Mesodermal cell (in vitro differentiated cells): Measurements from ENCODE around the gene DFFA.
A peak's percentile ranks its signal among the peaks of the same experiment; 100 is the strongest.

Source experiments
- H3K27ac ChIP-seq: 2 replicates; pipeline ENCODE4 v1.7.0; 2013; ENCODE audit warnings: mild to moderate bottlenecking, low read depth, low read length, moderate library complexity; ENCODE audit not compliant: severe bottlenecking
- H3K36me3 ChIP-seq: 2 replicates; pipeline ENCODE4 v1.7.1; 2013; ENCODE audit warnings: mild to moderate bottlenecking, low read length, moderate library complexity; ENCODE audit not compliant: control insufficient read depth, insufficient read depth
- H3K4me1 ChIP-seq: one replicate; pipeline ENCODE4 v1.7.1; 2013; ENCODE audit warnings: mild to moderate bottlenecking, low read length; ENCODE audit not compliant: insufficient read depth, control insufficient read depth, poor library complexity, severe bottlenecking
- H3K4me3 ChIP-seq: 2 replicates; pipeline ENCODE4 v1.7.0; 2013; ENCODE audit warnings: low read length, control low read depth, mild to moderate bottlenecking; ENCODE audit not compliant: insufficient read depth, poor library complexity, severe bottlenecking; ENCODE audit errors: extremely low read depth
- H3K9me3 ChIP-seq: 2 replicates; pipeline ENCODE4 v1.7.1; 2013; ENCODE audit warnings: mild to moderate bottlenecking, low read length, moderate library complexity; ENCODE audit not compliant: control insufficient read depth
- WGBS, 2 experiments: methylation state at CpG; one replicate each; pipeline ENCODE4 v1.1.5; 2013; ENCODE audit warnings: missing lambda C conversion rate in 2 of 2; ENCODE audit not compliant: insufficient coverage in 2 of 2; 5-methylcytosine and 5-hydroxymethylcytosine counted together

DFFA gene

DNA sequence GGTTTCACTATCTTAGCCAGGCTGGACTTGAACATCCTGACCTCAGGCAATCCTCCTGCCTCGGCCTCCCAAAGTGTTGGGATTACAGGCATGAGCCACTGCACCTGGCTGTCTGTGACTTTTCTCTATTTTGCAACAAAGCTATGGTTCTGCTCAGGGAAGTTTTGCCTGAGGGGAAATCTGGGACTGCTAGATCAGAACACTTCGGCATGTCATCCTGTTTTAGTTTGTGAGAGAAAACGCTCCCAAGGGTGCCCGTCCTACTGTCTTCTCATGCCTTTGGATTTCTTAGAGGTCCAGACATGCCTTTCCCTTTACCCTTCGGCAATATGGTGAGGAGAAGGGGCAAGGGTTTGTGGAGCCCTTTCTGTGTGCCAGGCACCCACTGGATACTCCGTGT is 28.1 kb downstream of the DFFA start:
- H3K36me3 ChIP-seq = no peaks in the 10 kb centered on the region
- no peak overlapping the region for H3K27ac ChIP-seq
- H3K4me3 ChIP-seq = no peak overlapping the region
- H3K4me1 ChIP-seq = no peaks in the 10 kb centered on the region
- 83 to 98% methylated on average over 3 to 6 of the region's 6 CpGs for WGBS, 2 experiments
- no peaks in the 10 kb centered on the region for H3K9me3 ChIP-seq

DNA sequence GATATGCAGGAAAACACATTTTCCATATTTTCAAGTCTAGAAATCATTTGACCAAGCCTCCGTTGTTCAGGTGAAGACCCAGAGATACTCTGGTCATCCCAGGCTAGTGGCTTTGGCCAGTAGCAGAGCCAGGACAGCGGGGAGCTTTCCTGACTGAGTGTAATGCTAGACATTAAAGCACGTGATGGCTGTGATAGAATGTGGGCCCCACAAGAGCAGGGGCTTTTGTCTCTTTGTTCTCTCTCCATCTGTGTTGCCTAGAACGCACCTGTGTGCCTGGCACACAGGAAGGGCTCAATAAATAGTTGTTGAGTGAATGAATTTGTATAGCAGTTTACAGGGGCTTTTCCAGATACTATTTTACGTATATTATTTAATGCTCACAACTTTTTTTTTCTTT is 31.5 kb downstream of the DFFA start:
- 93 to 100% methylated on average over 4 of the region's 5 CpGs for WGBS, 2 experiments
- Histone ChIP-seq H3K9me3 (no peaks in the 10 kb centered on the region), H3K27ac (no peak overlapping the region), H3K4me3 (no peak overlapping the region), H3K4me1 (peaks cover 8% of the 10 kb centered on the region), H3K36me3 (no peaks in the 10 kb centered on the region)

DNA sequence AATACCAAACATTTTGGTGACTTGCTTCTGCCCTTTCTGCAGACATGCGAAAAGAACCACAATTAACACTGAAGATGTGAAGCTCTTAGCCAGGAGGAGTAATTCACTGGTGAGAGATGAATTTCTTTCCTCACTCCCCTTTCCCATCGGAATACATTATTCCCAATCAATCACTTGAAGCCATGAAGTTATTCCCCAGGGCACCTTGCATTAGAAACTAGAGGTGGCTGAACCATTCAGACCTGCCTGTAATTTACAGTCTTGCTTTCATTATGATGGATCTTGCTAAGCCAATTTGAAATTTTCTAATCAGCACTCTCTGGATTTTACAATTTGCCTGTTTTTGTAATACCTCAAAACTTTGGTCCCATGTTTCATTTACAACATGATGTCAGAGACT is 32.0 kb downstream of the DFFA start:
- no peaks in the 10 kb centered on the region for H3K36me3 ChIP-seq
- WGBS, 2 experiments = 88% methylated on average over 1 of the region's 2 CpGs; no CpG with 5 or more reads in 1 of the 2 experiments

GRCh38 chr1:10438677-10439163 is 33.6 kb downstream of the DFFA start:
- Histone ChIP-seq H3K4me1 (peaks cover 8% of the 10 kb centered on the region), H3K27ac (peak overlapping the region; percentile 47)
- 91 to 100% methylated on average over 2 to 4 of the region's 7 CpGs for WGBS, 2 experiments

More for the DNA sequence above, 32.0 kb downstream of the DFFA start:
- Histone ChIP-seq H3K9me3 (no peaks in the 10 kb centered on the region), H3K4me3 (no peak overlapping the region), H3K27ac (no peak overlapping the region), H3K4me1 (peaks cover 8% of the 10 kb centered on the region)

GRCh38 chr1:10437052-10437451 is 35.3 kb downstream of the DFFA start:
- Histone ChIP-seq H3K4me1 (peaks cover 8% of the 10 kb centered on the region), H3K36me3 (no peaks in the 10 kb centered on the region), H3K9me3 (no peaks in the 10 kb centered on the region), H3K4me3 (no peak overlapping the region), H3K27ac (no peak overlapping the region)
- no CpG with 5 or more reads among the region's 1 CpG for WGBS, 2 experiments

More at GRCh38 chr1:10438677-10439163, 33.6 kb downstream of the DFFA start:
- Histone ChIP-seq H3K4me3 (no peak overlapping the region), H3K36me3 (no peaks in the 10 kb centered on the region), H3K9me3 (no peaks in the 10 kb centered on the region)

DNA sequence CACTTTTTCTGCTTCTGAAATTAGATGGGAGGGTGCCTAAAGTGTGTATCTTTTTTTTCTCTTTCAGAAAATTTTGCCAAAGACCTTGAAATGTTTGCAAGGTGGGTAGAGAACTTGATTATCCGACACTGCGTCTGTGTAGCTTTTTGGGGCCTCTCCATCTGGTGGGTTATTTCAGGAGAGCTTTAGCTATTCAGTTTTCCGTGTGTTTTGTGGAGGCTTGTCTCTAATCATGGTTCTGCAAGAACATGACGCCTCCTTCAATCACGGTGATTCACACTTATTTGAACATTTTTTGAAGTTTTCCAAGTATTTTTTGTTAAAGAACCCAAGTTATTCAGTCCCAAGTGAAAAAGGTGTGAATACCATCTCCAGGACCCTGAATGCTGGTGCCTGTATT is 37.7 kb downstream of the DFFA start:
- 90 to 100% methylated on average over 1 to 5 of the region's 5 CpGs for whole genome bisulfite sequencing, 2 experiments
- no peak overlapping the region for H3K27ac ChIP-seq

GRCh38 chr1:10433790-10434189 is 38.5 kb downstream of the DFFA start:
- WGBS, 2 experiments = 94 to 95% methylated on average over 6 to 8 of the region's 11 CpGs
- no peaks in the 10 kb centered on the region for H3K9me3 ChIP-seq

More for the DNA sequence above, 37.7 kb downstream of the DFFA start:
- Histone ChIP-seq H3K4me1 (peaks cover 13% of the 10 kb centered on the region), H3K9me3 (no peaks in the 10 kb centered on the region), H3K4me3 (no peak overlapping the region), H3K36me3 (no peaks in the 10 kb centered on the region)

GRCh38 chr1:10432910-10433700 is 39.2 kb downstream of the DFFA start:
- H3K36me3 ChIP-seq = no peaks in the 10 kb centered on the region
- H3K4me3 ChIP-seq = no peak overlapping the region
- no peaks in the 10 kb centered on the region for H3K9me3 ChIP-seq
- H3K4me1 ChIP-seq = peaks cover 5% of the 10 kb centered on the region
- H3K27ac ChIP-seq = no peak overlapping the region
- 86 to 91% methylated on average over 7 to 11 of the region's 14 CpGs for WGBS, 2 experiments

More at GRCh38 chr1:10433790-10434189, 38.5 kb downstream of the DFFA start:
- Histone ChIP-seq H3K4me3 (no peak overlapping the region), H3K36me3 (no peaks in the 10 kb centered on the region), H3K4me1 (peaks cover 12% of the 10 kb centered on the region), H3K27ac (no peak overlapping the region)

DNA sequence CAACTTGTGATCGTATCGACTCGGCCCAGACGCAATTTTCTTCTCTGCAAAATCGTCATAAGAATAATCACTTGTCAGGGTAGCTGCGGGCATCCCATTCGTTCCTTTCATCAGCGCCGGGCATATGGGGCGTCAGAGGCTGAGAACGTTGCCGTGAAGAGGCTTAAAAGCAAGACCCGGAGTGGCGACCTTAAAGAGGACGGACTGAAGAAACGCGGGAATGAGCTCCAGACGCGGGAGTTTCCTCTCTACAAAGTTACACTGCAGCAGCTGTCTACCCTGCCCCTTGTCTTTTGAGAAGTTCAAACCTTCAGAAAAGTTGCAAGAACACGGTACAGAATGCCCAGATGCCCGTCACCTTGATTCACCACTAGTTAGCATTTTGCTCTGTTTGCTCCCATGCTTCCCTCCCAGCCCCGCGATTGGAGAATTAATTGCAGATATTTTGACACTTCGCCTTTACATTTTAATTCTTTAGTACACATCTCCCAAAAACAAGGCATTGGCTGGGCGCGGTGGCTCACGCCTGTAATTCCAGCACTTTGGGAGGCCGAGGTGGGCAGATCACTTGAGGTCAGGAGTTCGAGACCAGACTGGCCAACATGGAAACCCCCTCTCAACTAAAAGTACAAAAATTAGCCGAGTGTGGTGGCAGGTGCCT is 41.1 kb downstream of the DFFA start:
- 28 to 33% methylated on average over 28 to 30 of the region's 30 CpGs for WGBS, 2 experiments

DNA sequence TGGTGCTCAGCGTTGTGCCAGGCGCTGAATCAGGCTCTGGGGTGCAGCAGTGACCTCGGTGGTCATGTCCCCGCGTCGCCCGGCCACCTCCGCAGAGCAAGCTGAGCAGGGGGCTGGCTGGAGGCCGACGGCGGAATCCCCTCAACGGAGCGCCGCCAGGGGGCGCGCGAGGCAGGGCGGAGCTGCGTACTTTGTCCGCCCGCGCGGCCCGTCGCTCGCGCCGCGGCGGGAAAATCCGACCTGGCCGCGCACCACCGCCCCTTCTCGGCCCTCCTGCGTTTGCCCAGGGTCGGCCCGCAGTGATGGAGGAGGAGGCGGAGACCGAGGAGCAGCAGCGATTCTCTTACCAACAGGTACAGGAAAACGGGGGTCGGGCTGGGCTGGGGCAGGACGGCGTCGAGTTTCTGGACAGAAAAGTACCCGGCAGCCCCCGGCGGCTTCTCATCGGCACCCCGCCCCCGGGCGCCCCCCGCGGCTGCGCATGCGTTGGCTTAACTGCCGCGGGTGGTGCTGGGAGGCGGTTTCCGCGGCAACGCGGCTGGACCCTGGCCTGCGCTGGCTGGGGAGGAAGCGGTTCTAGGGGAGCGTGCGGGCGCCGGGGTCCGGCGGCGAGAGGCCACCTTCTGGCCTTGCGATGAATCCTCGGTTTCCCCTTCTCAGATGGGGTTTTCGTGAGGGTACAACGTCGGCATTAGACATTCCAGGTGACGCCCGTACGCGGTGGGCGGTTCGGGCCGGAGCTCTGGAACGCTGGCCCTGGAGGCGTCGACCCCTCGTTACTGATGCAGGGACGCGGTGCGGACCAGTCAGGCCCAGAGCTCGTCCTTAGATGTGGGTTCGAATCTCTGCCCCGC is 41.9 kb downstream of the DFFA start, which contains the start of gene CENPS:
Gene CENPS (plus strand): TSS at position 218 of the 854 bp plus-strand sequence. CDS start 85 bp downstream, at position 303.
- 1% methylated on average over 71 to 93 of the region's 95 CpGs for WGBS, 2 experiments
- H3K4me1 ChIP-seq = peaks cover 5% of the 10 kb centered on the region
- H3K36me3 ChIP-seq = no peaks in the 10 kb centered on the region
- H3K27ac ChIP-seq = peak within 1 kb of the TSS; percentile 82
- H3K9me3 ChIP-seq = no peaks in the 10 kb centered on the region
- peak within 1 kb of the TSS; percentile 63 for H3K4me3 ChIP-seq

More for the DNA sequence above, 41.1 kb downstream of the DFFA start:
- Histone ChIP-seq H3K4me1 (peaks cover 5% of the 10 kb centered on the region), H3K27ac (peak overlapping the region; percentile 82), H3K9me3 (no peaks in the 10 kb centered on the region), H3K36me3 (no peaks in the 10 kb centered on the region), H3K4me3 (peak overlapping the region; percentile 63)
